ENCODE results near the gene TF.

Gene TF

DNA sequence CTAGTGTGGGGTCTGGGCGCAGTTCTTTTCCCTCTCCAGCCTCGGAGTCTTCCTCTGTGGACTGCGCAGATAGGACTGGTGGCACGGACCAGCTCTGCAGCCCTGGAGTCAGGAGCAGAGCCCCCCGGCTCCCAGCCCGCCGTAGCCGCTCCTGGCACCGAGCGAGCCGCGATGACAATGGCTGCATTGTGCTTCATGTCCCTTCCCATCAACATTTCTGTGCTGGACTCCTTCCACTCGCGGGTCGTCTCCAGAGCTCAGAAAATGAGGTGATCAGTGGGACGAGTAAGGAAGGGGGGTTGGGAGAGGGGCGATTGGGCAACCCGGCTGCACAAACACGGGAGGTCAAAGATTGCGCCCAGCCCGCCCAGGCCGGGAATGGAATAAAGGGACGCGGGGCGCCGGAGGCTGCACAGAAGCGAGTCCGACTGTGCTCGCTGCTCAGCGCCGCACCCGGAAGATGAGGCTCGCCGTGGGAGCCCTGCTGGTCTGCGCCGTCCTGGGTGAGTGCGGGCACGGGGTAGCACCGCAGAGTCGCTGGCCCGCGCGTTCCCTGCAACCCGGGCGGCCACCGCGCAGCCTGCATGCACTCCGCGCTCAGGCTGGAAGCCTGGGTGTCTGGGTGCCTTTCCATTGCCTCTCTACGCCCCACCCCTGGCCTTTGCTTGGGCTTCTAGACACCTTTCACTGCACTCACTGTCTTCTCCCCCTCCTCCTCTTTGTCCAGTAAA is at the start of gene TF:
Gene TF (plus strand): TSS at position 413 of the 731 bp plus-strand sequence. CDS start 48 bp downstream, at position 461.
- Mint-ChIP-seq H3K9me3 (no peaks in the 10 kb centered on the region), H3K27ac (no peak within 1 kb of the TSS), H3K4me1 (no peaks in the 10 kb centered on the region), H3K4me3 (no peak within 1 kb of the TSS), H3K36me3 (no peaks in the 10 kb centered on the region), H3K27me3 (peaks cover 41 to 61% of the 10 kb centered on the region in 2 donors)
- ATAC-seq (replicated peaks), result no peak
- DNase-seq, result no peak

DNA sequence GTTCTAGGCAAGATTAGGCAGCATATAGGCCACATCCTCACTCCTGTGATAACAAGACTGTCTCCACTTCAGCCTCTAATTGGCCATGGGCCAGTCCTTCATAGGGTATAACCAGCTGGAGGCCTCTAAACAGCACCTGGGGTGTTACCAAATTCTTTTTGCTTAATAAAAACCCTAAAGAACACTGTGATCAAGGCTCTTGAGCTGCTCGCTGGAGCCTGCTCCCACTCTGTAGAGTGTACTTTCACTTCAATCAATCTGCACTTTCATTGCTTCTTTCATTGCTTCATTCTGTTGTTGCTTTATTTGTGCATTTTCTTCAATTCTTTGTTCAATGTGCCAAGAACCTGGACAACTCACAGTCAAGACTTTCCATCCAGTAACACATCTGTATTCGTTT is 48.2 kb upstream of the TF start:
- no peak for DNase-seq
- Mint-ChIP-seq H3K9me3 (peaks cover 0 to 3% of the 10 kb centered on the region in 2 donors), H3K4me3 (no peak overlapping the region), H3K27me3 (peaks cover 5 to 8% of the 10 kb centered on the region in 2 donors), H3K4me1 (no peaks in the 10 kb centered on the region), H3K27ac (no peak overlapping the region), H3K36me3 (no peaks in the 10 kb centered on the region)
- ATAC-seq (replicated peaks), result no peak

DNA sequence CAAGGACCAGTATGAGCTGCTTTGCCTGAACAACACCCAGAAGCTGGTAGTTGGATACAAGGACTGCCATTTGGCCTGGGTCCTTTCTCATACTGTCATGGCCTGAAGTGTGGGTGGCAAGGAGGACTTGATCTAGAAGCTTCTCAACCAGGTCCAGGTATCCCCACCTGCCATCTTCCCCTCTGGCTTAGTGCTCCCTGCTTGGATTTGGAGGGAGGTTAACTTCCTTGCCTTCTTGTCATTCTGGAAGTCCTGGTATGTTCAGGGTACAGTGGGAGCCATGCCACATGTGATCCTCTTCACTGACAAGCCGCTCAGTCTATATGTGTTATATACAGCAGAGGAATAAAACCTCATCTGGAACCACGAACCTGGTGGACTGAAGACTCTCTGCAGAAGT is 46.7 kb upstream of the TF start:
- no peak overlapping the region for H3K4me3 Mint-ChIP-seq
- H3K9me3 Mint-ChIP-seq, result peaks cover 0 to 3% of the 10 kb centered on the region in 2 donors
- no peaks in the 10 kb centered on the region for H3K4me1 Mint-ChIP-seq
- no peaks in the 10 kb centered on the region for H3K36me3 Mint-ChIP-seq
- H3K27me3 Mint-ChIP-seq, result peaks cover 12 to 16% of the 10 kb centered on the region in 2 donors
- no peak for ATAC-seq (replicated peaks)
- H3K27ac Mint-ChIP-seq, result no peak overlapping the region
- DNase-seq, result no peak

DNA sequence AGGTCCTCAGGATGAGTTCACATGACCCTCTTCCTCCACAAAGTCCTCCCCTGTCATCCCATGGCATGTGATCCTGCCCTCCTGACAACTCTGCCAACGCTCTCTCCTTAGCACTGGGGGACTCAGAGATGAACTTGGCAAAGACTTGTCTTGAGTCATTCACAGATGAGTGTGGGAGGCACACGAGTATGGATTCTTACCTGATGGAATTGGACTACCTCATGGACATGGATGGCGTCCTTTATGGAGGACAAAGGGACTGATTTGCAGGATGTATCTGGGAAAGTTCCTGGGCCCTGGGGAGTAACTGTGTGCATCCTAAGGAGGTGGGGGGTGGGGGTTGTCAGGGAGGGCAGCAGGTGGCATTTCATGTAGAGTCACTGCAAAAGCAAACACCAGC is 46.3 kb upstream of the TF start:
- Mint-ChIP-seq H3K4me3 (no peak overlapping the region), H3K4me1 (no peaks in the 10 kb centered on the region), H3K27me3 (peaks cover 12 to 16% of the 10 kb centered on the region in 2 donors), H3K9me3 (peaks cover 0 to 3% of the 10 kb centered on the region in 2 donors), H3K36me3 (no peaks in the 10 kb centered on the region), H3K27ac (no peak overlapping the region)
- no peak for ATAC-seq (replicated peaks)
- no peak for DNase-seq

DNA sequence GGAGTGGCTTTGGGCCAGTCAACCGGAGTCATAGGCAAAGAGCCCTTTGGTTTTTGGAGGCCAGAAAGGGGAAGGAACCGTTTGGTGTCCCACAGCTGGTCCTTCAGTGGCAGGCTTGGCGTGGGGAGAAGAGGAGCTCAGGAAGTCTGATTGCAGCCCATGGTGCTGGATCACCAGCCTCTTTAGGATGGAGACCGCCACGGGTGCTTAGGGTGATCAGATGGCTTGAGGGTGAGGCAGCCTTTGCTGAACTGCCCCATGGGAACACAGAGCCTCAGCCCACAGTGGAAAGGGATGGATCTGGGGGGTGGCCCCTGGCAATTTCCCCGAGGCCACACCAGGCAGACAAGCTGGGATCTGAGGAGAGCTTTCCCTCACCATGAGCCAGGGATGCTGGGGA is 45.8 kb upstream of the TF start:
- Mint-ChIP-seq H3K27ac (no peak overlapping the region), H3K4me1 (no peaks in the 10 kb centered on the region), H3K9me3 (peaks cover 0 to 3% of the 10 kb centered on the region in 2 donors), H3K36me3 (no peaks in the 10 kb centered on the region), H3K4me3 (no peak overlapping the region), H3K27me3 (peaks cover 12 to 17% of the 10 kb centered on the region in 2 donors)
- DNase-seq (no peak), ATAC-seq (replicated peaks) (no peak)

DNA sequence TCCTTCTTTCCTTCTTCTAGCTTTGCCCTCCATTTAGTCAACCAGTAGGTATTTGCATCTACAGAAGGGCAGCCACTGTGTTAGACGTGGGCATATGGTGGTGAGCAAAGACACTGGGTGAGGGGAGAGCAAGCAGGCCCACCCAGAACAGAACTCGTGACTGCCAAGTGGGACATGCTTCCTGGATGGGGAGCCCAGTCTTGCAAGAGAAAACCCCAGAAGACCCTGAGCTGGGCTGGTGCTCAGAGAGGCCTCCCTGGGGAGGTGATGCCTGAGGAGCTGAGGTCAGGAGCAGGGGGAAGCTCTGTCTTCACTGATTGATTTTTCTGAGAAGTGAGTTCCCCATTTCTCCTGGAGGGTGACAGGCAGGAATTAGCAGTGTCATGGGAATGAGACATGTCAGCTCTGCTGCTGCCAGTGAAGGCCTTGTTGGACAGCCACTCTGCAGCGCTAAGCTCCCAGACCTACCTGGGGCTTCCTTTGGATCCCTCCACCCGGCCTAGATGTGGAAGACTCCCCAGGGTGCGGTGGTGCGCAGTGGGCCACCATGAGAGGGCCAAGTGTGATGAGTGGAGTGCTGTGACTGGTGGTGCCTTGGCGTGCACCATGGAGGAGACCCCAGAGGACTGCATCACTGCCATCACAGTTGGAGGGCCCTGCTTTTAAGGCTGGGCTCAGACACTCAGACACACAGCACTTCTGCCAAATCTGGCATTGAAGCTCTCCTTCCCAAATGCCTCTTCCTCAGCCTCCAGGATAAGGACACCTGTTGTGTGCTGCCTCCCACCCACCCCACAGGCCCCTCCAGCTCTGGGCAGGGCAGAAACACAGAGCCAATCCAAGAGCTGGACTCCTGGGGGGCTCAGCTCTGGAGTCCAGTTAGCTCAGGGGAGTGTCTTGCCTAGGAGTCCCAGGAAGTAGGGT is 44.5 kb upstream of the TF start:
- H3K36me3 Mint-ChIP-seq, result no peaks in the 10 kb centered on the region
- no peaks in the 10 kb centered on the region for H3K4me1 Mint-ChIP-seq
- ATAC-seq (replicated peaks), result no peak

DNA sequence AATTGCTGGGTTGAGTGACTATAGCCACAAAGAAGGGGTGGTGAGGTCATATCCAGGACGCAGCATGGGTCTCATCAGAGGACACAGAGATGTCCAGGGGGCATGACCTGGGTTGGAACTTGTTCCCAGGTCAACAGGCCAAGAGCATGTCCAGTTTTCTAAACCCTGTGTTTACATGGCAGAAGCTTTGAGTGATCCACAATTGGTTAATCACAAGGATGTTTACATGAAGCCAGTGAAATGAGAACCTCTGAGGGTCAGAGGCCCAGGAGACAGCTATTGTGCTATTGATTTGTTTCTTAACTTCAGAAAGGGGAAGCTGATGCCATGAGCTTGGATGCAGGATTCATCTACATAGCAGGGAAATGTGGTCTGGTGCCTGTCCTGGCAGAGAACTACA is 42.3 kb upstream of the TF start:
- Mint-ChIP-seq H3K4me3 (no peak overlapping the region), H3K27me3 (peaks cover 12 to 36% of the 10 kb centered on the region in 2 donors), H3K4me1 (no peaks in the 10 kb centered on the region), H3K36me3 (no peaks in the 10 kb centered on the region), H3K27ac (no peak overlapping the region), H3K9me3 (no peaks in the 10 kb centered on the region)
- ATAC-seq (replicated peaks) (no peak), DNase-seq (no peak)

More for the DNA sequence above, 44.5 kb upstream of the TF start:
- Mint-ChIP-seq H3K27ac (no peak overlapping the region), H3K4me3 (no peak overlapping the region), H3K9me3 (peaks cover 0 to 3% of the 10 kb centered on the region in 2 donors), H3K27me3 (peaks cover 12 to 28% of the 10 kb centered on the region in 2 donors)
- DNase-seq, result no peak

DNA sequence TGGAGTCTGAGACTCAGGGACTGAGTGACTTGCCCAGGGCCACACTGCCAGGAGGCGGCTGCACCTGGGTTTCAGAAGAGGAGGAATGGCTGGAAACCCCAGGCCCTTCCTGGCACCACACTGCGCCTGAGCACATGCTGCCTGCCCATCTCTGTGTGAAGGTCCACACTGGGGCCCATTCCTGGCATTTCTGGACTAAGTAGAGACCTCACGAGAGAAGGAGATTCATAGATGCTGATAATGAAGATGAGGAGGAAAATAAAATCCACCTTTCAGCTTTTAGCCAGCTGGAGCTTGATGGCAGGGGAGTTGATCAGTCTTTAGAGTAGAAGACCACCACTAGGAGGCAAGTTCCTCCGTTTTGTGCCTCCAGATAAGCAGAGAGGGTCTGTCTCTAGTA is 40.2 kb upstream of the TF start:
- no peak for DNase-seq
- Mint-ChIP-seq H3K4me1 (no peaks in the 10 kb centered on the region), H3K27ac (no peak overlapping the region), H3K9me3 (no peaks in the 10 kb centered on the region), H3K4me3 (no peak overlapping the region), H3K27me3 (peaks cover 18 to 40% of the 10 kb centered on the region in 2 donors), H3K36me3 (no peaks in the 10 kb centered on the region)
- ATAC-seq (replicated peaks), result no peak

DNA sequence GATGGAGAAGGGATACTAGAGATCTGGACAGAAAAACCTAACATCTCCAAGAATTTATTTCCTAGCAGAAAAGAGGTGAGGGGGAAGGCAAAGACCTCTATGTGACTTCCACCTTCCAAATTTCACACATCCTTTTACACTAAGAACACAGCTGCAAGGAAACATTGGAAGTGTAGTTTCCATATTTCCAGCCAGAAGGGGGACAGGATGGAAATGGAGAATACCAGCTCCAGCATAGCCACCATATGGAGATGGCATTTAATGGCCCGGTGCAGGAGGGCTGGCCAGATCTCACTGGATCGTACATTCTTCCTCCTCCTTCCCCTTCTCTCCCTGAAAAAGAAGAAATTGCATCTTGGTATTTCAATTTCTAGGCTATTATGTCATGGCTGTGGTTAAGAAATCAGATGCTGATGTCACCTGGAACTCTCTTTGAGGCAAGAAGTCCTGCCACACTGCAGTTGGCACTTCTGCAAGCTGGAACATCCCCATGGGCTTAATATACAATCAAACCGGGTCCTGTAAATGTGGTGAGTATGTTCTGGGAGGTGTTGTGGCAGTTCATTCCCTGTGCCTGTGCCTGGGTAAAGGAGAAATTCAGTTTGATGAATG is 36.9 kb upstream of the TF start:
- Mint-ChIP-seq H3K4me1 (no peaks in the 10 kb centered on the region), H3K36me3 (no peaks in the 10 kb centered on the region)

DNA sequence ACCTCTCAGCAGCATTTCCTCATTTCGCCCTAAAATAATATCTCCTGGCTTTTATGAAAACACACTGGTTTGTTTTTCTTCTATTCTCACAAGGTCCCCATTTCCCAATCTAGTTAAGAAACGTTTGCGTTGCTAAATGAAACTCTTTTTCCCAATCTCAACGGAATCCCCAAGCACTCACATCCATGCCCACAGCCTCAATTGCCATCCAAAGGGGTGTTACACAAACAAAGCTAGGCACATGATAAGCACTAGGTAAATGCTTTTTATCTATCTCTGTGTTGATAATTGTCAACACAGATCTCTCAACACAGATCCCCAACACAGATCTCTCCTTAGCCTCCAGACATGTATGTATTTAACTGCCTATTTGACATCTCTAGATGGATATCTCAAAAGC is 35.2 kb upstream of the TF start:
- no peaks in the 10 kb centered on the region for H3K4me1 Mint-ChIP-seq
- H3K27me3 Mint-ChIP-seq, result peaks cover 18 to 25% of the 10 kb centered on the region in 2 donors
- H3K4me3 Mint-ChIP-seq, result no peak overlapping the region
- DNase-seq (no peak), ATAC-seq (replicated peaks) (no peak)
- no peak overlapping the region for H3K27ac Mint-ChIP-seq
- H3K9me3 Mint-ChIP-seq, result no peaks in the 10 kb centered on the region
- H3K36me3 Mint-ChIP-seq, result no peaks in the 10 kb centered on the region

More for the DNA sequence above, 36.9 kb upstream of the TF start:
- H3K27ac Mint-ChIP-seq, result no peak overlapping the region
- ATAC-seq (replicated peaks) (no peak), DNase-seq (no peak)
- no peaks in the 10 kb centered on the region for H3K9me3 Mint-ChIP-seq
- peaks cover 20 to 35% of the 10 kb centered on the region in 2 donors for H3K27me3 Mint-ChIP-seq
- H3K4me3 Mint-ChIP-seq, result no peak overlapping the region

DNA sequence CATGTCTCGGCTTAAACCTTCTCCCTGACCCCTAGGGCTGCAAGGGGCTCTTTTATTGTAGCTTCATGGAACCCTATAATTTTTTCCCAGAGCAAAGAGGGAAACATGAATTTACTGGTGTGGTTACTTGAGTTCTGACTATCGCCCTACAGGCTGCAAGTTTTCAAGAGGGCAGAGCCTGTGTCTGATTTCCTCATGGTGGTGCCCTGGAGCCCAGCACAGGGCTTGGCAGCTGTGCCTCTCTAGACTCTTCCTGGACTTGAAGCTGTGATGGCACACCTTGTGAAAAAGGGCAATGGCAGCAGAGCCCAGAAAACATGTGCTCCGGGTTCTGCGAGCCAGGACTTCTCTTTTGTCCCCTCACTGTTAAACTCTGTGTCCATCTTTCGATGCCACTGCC is 34.2 kb upstream of the TF start:
- Mint-ChIP-seq H3K4me1 (no peaks in the 10 kb centered on the region), H3K4me3 (no peak overlapping the region), H3K27ac (no peak overlapping the region), H3K9me3 (no peaks in the 10 kb centered on the region), H3K36me3 (no peaks in the 10 kb centered on the region), H3K27me3 (peaks cover 17 to 18% of the 10 kb centered on the region in 2 donors)
- ATAC-seq (replicated peaks) (no peak), DNase-seq (no peak)

DNA sequence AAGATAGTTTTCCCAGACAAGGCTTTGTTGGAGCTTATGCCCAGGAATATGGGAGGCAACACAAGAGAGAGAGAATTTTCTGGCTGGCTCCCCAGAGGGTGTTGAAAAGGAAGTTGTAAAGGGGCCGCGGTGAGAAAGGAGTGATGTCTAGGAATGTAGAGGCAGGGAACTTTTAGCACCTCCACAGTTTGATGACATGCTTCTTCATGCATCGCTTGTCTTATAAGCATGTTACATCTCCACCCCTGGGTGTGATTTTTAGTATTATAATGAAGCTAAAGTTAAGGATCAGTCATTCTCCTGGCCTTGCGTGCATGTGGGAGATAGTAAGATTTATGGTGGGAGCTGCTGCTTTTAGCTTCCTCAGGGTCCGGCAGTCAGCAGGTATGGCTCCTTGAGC is 32.8 kb upstream of the TF start:
- H3K9me3 Mint-ChIP-seq, result no peaks in the 10 kb centered on the region
- ATAC-seq (replicated peaks), result no peak
- H3K4me3 Mint-ChIP-seq, result no peak overlapping the region
- peaks cover 12 to 18% of the 10 kb centered on the region in 2 donors for H3K27me3 Mint-ChIP-seq
- H3K4me1 Mint-ChIP-seq, result no peaks in the 10 kb centered on the region
- H3K27ac Mint-ChIP-seq, result no peak overlapping the region
- H3K36me3 Mint-ChIP-seq, result no peaks in the 10 kb centered on the region
- DNase-seq, result no peak

DNA sequence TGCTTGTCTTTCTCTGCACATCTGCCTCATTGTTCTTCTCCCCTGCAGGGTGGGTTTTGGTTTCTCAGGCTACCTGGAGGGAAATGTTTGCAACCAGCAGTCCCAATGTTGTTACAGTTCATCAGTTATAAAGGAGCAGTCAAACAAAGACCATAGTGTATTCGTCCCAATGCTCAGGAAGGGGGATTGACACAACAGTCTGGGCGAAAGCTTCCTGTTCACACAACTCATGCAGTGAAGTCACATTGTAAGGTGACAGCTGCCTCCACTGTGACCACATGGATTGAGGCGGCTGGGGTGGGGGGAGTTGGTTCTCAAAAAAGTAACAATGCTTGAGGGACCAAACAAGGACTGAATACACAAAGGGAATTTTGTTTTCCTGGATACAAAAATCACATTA is 28.8 kb upstream of the TF start:
- DNase-seq, result no peak
- H3K27me3 Mint-ChIP-seq, result peaks cover 0 to 4% of the 10 kb centered on the region in 2 donors
- H3K9me3 Mint-ChIP-seq, result peaks cover 11 to 13% of the 10 kb centered on the region in 2 donors
- no peak for ATAC-seq (replicated peaks)
- H3K36me3 Mint-ChIP-seq, result peaks cover 3 to 4% of the 10 kb centered on the region in 2 donors
- H3K4me3 Mint-ChIP-seq, result no peak overlapping the region
- no peak overlapping the region for H3K27ac Mint-ChIP-seq
- H3K4me1 Mint-ChIP-seq, result no peaks in the 10 kb centered on the region

DNA sequence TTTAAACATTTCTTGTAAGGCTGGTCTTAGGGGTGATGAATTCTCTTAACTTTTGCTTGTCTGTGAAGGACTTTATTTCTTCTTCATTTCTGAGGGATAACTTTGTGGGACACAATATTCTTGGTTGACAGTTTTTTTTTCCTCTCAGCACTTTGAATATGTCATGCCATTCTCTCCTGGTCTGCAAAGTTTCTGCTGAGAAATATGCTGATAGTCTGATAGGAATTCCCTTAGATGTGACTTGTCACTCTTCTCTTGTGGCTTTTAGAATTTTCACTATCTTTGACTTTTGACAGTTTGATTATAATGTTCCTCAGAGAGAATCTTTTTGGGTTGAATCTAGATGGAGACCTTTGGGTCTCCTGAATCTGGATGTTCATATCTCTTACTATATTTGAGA is 23.3 kb upstream of the TF start:
- no peak overlapping the region for H3K4me3 Mint-ChIP-seq
- H3K27me3 Mint-ChIP-seq, result peaks cover 0 to 9% of the 10 kb centered on the region in 2 donors
- no peak overlapping the region for H3K27ac Mint-ChIP-seq
- DNase-seq, result no peak
- peaks cover 4% of the 10 kb centered on the region in 2 donors for H3K36me3 Mint-ChIP-seq
- no peak for ATAC-seq (replicated peaks)
- H3K4me1 Mint-ChIP-seq, result no peaks in the 10 kb centered on the region
- H3K9me3 Mint-ChIP-seq, result peaks cover 18 to 23% of the 10 kb centered on the region in 2 donors

All from stimulated activated naive B cell treated with anti-CD40 and anti-IgM and Interleukin-4, amounts not matched to agents 10 μg/mL and 1 μg/mL and 100 μg/mL, for 72 hours (primary cell).